HepG2 (cell line): ENCODE measurements around the gene SIAE. TPM values are rescaled to one million over a fixed set of nuclear protein-coding genes. Genes with fewer than 3 reads are reported as not detected.
A peak's percentile ranks its signal among the peaks of the same experiment; 100 is the strongest.

ENCODE experiments used
- BATF2 ChIP-seq: sonication (generic); formaldehyde crosslinking; IDR thresholded peaks from 2 replicates; pipeline ENCODE4 v1.8.0; 2022; ENCODE audit warnings: mild to moderate bottlenecking, missing genetic modification reagents, moderate library complexity
- CREM ChIP-seq, 2 experiments: sonication (generic) in 1 of 2; formaldehyde crosslinking in 1 of 2; IDR thresholded peaks; 2 replicates each; pipeline versions ENCODE4 v1.4.0 to v1.6.1; 2016 to 2020; ENCODE audit warnings: antibody characterized with exemption in 1 of 2, mild to moderate bottlenecking in 1 of 2, missing genetic modification reagents in 1 of 2
- FOXP4 ChIP-seq: sonication (generic); formaldehyde crosslinking; IDR thresholded peaks from 2 replicates; pipeline ENCODE4 v1.4.0; 2020; ENCODE audit warnings: missing genetic modification reagents
- MAFK ChIP-seq, 2 experiments: IDR thresholded peaks in 1 of 2; conservative IDR thresholded peaks in 1 of 2; 2 replicates each; pipeline ENCODE4 v1.6.1; 2011; ENCODE audit warnings: improper control_type of control experiment in 2 of 2, low read length in 2 of 2
- NRL ChIP-seq: sonication (generic); formaldehyde crosslinking; IDR thresholded peaks from 2 replicates; pipeline ENCODE4 v1.5.0; 2020; ENCODE audit warnings: missing genetic modification reagents, mild to moderate bottlenecking, moderate library complexity, borderline replicate concordance
- SKI ChIP-seq: fragments of 450-650 bp; IDR thresholded peaks from one replicate; pipeline ENCODE4 v1.6.1; 2018; ENCODE audit warnings: mild to moderate bottlenecking; ENCODE audit not compliant: partially characterized antibody
- THRA ChIP-seq: sonication (generic); formaldehyde crosslinking; IDR thresholded peaks from 2 replicates; pipeline ENCODE4 v1.4.0; 2020; ENCODE audit warnings: missing genetic modification reagents, borderline replicate concordance
- ZFY ChIP-seq: sonication (generic); formaldehyde crosslinking; IDR thresholded peaks from 2 replicates; pipeline ENCODE4 v1.4.0; 2020; ENCODE audit warnings: missing genetic modification reagents
- ZMAT3 ChIP-seq: sonication (generic); formaldehyde crosslinking; conservative IDR thresholded peaks from 2 replicates; pipeline ENCODE4 v1.7.0; 2021; ENCODE audit warnings: missing genetic modification reagents
- ZNF205 ChIP-seq: IDR thresholded peaks from 2 replicates; pipeline ENCODE4 v1.6.1; 2018; ENCODE audit warnings: missing biosample characterization, missing genetic modification reagents
- ZNF382 ChIP-seq: sonication (generic); formaldehyde crosslinking; IDR thresholded peaks from 2 replicates; pipeline ENCODE4 v1.5.0; 2020; ENCODE audit warnings: missing genetic modification reagents, mild to moderate bottlenecking, borderline replicate concordance
- ZNF383 ChIP-seq: sonication (generic); formaldehyde crosslinking; IDR thresholded peaks from 2 replicates; pipeline ENCODE4 v1.4.0; 2020; ENCODE audit warnings: missing genetic modification reagents, mild to moderate bottlenecking, borderline replicate concordance
- ZNF432 ChIP-seq: sonication (generic); formaldehyde crosslinking; IDR thresholded peaks from 2 replicates; pipeline ENCODE4 v1.5.0; 2020; ENCODE audit warnings: missing genetic modification reagents, mild to moderate bottlenecking, borderline replicate concordance
- ZNF503 ChIP-seq: sonication (generic); formaldehyde crosslinking; IDR thresholded peaks from 2 replicates; pipeline ENCODE4 v1.4.0; 2020; ENCODE audit warnings: missing genetic modification reagents
- ZNF556 ChIP-seq: sonication (generic); formaldehyde crosslinking; IDR thresholded peaks from 2 replicates; pipeline ENCODE4 v1.4.0; 2020; ENCODE audit warnings: mild to moderate bottlenecking, missing genetic modification reagents, borderline replicate concordance
- ZNF687 ChIP-seq: sonication (generic); formaldehyde crosslinking; IDR thresholded peaks from 2 replicates; pipeline ENCODE4 v1.5.1; 2020; ENCODE audit warnings: mild to moderate bottlenecking, missing genetic modification reagents, moderate library complexity
- polyA plus RNA-seq, 8 experiments: library from polyadenylated mRNA; depleted of rRNA in 3 of 8; stranded (reverse) in 7 of 8; unstranded in 1 of 8; fragments of >200 nt; fragmentation: Illumina TruSeq in 4 of 8; extraction: Trizol in 4 of 8; gene quantifications; 2 replicates each; pipeline versions ENCODE4 v1.2.1 to v1.2.3, GENCODE V29; 2011 to 2016; ENCODE audit warnings: low read depth in 4 of 8, missing spikeins in 1 of 8, mixed read lengths in 1 of 8; ENCODE audit not compliant: insufficient read depth in 1 of 8
- total RNA-seq, 5 experiments: library from RNA; depleted of rRNA; stranded (reverse); fragments of >200 nt; fragmentation: Illumina TruSeq; extraction: Trizol; gene quantifications; 2 replicates each; pipeline ENCODE4 v1.2.3, GENCODE V29; 2016; ENCODE audit warnings: low read depth in 1 of 5

The SIAE gene
- total and polyA plus RNA-seq, 2 of the 13 experiments (the other 11 are each of a cell fraction or from before 2014, with no cell fraction given): 7.0 to 22.4 TPM

- TF ChIP-seq THRA (CRISPR knock-in tag) (peak; percentile 26; the same call in 1 of the 2 replicates), MAFK (conservative IDR thresholded peaks at IDR 0.05 in 1 of 2, IDR thresholded peaks at IDR 0.05 in 1 of 2; ENCODE audit: low read length in 2 of 2) (no peak), ZNF382 (no peak), CREM (IDR thresholded peaks at IDR 0.05) (peak; percentile 94), CREM (CRISPR knock-in tag; IDR thresholded peaks at IDR 0.05) (peak; percentile 47; the same call in 1 of the 2 replicates), ZNF383 (CRISPR knock-in tag) (no peak), SKI (no peak), NRL (peak; percentile 94; the same call in 1 of the 2 replicates), ZNF503 (CRISPR knock-in tag) (peak; percentile 66; the same call in 1 of the 2 replicates), ZNF556 (peak; percentile 65; the same call in 1 of the 2 replicates), ZFY (CRISPR knock-in tag) (peak; percentile 94), ZNF432 (CRISPR knock-in tag) (no peak), FOXP4 (CRISPR knock-in tag) (peak; percentile 48; the same call in 1 of the 2 replicates), BATF2 (peak; percentile 39; the same call in 1 of the 2 replicates), ZNF205 (CRISPR knock-in tag) (peak; percentile 31; the same call in 1 of the 2 replicates), ZMAT3 (CRISPR knock-in tag) (0 out of 2 replicates have a peak, but pooled peaks have one; percentile 33), ZNF687 (CRISPR knock-in tag) (peak; percentile 89)
Measured at GRCh38 chr11:124622531-124623451, 50.7 kb downstream of the SIAE start, which contains the start of gene TBRG1 (continued).
